GM21447 (cell line): Measurements from ENCODE around the gene BLVRA.
A peak's percentile ranks its signal among the peaks of the same experiment; 100 is the strongest.

Experiments
- ATAC-seq: cut with Tn5 transposase; IDR thresholded peaks from one replicate; pipeline ENCODE4 v1.9.1; 2021; ENCODE audit not compliant: unreplicated experiment

BLVRA gene

DNA sequence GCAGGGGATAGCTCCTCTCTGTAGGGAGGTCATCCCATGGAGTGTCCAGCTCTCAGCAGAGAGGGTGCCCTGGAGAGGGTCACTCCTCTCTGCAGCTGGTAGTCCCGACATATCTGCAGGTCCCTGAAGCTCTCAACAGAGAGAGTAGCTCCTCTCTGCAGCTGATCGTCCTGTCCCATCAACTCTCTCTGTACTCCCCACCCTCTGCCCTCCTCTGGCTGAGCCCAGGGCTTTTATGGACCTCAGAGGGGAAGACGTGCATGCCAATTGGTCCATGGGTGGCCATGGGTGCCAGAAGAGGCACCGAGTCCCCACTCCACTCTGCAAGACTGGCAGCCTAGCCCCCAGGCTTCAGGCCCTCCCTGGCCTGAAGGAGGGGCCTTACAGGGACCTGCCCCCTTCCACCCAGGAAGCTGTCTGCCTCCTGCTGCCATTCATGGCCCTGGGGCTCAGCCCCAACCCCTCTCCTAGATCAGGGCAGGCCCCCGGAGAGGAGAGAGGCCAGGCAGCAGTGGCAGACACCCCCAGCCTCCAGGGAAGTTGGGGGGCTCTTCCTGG lies 9.0 kb upstream of the BLVRA start:
- ATAC-seq = no peak

DNA sequence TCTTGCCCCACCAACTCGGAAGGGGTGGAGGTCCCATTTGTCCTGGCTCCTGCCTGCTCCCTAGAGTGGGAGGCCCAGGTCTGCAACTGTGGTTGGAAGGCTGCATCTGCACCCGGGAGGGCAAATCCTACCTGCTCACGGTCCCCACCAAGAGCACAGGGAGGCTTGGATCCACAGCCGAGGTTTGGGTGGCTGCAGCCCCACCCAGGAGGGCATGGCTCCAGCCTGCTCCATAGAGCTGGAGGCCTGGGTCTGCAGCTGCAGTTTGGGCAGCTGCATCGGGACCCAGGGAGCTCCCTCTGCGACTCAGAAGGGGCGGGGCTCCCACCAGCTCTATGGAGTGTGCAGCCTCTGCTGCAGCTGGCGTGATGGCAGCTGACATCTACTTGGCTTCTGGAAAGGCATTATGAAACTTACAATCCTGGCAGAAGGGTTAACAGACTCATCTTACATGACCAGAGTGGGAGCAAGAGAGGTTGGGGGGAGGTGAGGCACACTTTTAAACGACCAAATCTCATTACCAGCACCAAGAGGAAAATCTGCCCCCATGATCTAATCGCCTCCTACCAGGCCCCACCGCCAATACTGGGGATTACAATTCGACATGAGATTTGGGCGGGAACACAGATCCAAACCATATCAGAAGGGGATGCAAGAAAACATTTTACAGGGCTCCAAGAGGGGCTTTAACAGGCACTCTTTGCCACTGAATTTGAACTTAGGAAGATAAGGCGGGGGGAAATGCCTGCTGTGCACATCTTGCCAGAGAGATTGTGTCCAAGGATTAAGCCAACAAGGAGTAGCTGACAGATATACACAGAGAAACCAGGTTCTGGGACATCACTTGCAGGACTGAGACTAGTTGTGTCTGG lies 8.2 kb upstream of the BLVRA start:
- ATAC-seq = no peak

DNA sequence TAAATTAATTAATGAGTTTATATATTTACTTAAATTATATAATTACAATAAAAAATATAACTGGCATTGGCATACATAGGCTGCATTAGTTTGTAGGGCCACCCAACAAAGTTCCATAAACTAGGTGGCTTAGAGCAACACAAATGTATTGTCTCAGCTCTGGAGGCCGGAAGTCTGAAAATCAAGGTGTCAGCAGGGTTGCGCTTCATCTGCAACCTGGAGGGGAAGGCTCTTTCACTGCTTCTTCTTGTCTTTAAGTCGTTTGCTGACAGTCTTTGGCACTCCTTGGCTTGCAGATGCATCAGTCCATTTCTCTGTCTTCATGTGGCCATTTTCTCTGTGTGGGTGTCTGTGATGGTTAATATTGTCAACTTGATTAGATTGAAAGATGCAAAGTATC lies 6.1 kb upstream of the BLVRA start:
- no peak for ATAC-seq

DNA sequence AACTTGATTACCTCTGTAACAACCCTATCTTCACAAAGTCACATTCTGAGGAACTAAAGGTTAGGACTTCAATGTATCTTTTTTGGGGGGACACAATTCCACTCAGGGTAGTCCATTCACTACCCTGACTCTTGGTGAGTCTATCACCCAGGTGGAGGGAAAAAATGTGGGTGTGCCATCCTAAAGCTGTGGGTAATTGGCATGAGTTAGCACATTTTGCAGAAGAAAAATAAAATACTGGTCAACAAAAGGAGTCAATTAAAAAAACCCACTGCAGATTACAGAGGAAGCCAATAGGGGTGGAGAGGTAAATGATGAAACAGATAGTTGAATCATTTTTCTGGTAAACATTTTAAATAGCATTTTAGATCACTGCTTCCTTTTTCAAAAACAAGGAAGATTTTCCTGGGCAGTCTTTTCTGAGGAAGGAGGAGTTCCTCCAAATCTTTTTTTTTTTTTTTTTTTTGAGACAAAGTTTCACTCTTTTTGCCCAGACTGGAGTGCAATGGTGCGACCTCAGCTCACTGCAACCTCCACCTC lies 5.1 kb upstream of the BLVRA start:
- ATAC-seq = no peak

DNA sequence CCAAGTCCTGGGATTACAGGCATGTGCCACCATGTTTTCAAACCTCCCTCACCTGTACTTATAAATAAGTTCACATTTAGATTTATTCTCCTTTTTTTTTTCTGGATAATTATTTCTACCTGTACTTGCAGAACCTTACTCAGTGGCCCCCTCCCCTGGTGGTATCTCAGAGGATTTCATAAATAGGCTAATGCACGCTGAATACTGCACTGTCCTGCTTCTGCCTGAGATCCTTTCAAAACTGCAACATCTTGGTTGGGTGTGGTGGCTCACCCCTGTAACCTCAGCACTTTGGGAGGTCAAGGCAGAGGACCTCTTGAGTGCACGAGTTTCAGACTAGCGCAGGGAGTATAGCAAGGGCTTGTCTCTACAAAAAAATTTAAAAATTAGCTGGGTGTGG lies 4.6 kb upstream of the BLVRA start:
- ATAC-seq = no peak

DNA sequence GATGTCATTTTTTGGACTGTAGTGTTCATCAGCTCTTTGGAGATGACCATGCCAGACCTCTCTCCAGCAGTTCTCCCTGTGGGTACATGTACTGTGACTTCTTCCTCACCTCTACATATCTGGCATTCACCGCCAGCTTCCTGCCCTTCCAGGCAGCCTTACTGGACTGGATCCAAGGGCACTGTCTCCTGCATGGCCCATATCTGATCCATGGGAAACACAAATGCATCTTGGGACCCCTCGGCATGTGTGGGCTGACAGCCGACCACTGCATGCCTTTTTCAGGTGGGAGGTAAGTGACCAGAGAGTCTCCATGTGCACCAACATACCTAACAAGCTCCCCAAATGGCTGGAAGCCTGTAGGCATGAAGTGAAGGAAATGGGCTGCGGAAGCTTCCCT lies 3.9 kb upstream of the BLVRA start:
- no peak for ATAC-seq

DNA sequence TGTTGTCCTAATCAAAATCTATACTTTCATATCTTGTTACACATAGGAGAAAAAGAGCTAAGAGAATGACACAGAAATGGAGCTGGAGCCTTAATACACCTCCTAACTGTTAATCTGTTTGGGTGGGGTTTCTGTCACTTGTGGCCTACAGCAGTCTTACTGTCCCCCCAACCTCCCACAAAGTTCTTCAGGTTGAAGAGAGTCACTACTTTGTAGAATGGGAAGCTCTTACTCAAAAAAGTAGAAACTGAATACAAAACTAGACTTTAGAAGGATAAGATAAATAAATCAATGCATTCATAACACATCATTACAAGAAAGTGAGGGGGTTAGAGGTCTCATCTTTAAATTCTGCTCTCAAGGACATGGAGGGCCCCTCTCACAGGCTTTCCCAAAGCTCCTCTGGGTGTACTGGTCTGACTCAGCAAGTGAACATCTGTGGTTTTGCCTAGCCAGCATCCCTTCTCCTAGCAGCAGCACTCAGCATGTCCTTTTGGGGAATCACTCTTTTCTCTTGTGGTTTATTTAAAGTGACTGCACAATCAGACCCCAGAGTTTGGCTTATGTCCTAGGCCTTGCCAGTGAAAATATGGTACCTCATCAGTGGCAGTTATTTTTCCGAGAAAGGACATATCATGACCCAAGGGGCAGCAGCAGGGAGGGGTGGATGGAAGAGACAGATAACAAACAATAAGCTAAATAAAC lies 2.0 kb upstream of the BLVRA start:
- ATAC-seq = peak; percentile 45

DNA sequence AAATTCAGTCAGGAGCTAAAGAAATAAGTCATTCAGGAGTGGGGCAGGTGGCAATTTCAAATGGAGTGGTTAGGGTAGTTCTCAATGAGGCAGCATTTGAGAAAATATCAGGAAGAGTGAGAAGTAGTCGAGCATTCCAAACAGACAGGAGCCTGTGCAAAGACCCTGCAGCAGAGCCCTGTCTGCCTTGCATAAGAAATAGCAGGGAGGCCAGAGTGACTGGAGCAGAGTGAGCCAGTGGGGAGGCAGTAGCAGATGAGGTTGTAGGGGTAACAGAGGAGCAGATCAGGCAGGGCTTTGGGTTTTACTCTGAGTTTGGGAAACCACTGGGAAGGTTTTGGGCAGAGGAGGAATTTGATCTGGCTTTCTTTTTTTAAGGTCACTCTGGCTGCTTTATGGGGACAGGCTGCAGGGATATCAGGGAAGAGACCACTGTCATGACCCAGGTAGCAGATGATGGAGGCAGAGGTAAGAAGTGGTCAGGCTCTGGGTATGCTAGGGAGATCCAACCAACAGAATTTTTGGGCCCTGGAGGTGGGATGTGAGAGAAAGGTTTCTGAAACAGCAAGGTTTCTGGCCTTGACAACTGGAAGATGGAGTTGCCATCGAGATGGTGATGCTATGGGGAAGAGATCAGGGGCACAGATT lies 1.3 kb upstream of the BLVRA start:
- no peak for ATAC-seq

DNA sequence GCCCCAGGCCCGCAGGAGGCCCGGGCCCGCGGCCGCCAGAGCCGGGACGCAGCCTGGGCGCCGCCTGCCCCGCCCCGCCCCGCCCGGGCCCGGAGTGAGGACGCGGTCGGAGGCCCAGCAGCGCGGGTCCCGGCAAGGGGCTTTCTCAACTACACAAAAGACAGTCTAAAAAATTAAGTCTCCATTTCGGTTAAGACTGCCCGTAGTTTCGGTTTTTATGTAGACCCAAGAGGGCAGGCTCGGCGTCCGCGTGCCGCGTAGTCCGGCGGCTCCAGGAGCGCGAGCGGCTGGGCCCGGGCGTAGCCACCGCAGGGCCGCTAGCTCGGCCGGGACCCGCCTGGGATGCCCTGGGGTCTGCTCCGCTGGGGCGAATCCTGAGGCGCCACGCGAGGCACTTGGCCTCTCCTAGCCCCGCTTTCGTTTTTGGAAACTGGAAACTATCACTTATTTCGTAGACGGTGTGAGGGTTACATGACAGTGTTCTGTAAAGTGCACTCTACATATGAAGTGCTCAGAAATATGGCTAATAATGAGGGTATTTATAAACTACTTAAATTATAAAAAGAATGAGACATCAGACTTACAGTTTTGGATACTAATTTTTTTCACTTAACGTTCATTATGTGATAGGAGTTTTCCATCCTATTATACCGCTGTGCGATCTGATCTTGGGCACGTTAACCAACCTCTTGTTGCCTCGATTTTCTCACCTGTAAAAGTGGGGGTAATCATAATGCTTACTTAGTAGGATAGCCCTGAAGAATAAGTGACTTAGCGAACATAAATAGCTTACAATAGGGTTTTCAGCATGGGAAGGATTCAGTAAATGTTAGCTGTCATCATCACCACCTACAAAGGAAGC lies 573 bp downstream of the BLVRA start:
- ATAC-seq = peak; percentile 42

DNA sequence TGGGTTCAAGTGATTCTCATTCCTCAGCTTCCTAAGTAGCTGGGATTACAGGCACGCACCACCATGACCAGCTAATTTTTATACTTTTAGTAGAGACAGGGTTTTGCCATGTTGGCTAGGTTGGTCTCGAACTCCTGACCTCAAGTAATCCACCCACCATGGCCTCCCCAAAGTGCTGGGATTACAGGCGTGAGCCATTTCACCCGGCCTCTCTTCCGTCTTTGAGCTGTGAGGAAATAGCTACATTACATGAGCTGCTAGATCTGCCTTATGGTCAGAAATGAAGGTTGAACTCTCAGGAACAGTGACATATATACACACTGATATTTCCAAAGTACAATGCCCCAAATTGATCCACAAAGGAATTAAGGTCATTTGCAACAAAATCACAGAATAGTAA lies 2.4 kb downstream of the BLVRA start:
- ATAC-seq = no peak

DNA sequence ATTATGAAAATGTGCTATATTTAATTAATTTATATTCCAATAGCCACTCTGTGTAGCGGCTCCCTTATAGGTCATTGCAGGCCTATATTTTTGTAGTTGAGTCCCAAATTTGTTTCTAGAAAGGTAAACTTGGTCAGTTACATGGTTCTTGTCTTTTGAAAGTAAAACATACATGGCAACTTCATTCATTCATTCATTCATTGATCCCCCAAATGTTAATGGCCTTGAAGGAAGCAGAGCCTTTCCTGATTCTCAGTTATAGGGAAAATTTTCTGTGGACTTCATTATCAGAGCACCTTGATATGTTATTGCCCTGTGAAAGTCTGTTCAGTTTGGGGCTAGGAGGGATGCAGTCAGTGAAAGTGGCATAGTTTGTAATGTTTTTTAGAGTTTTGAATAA lies 2.9 kb downstream of the BLVRA start:
- no peak for ATAC-seq

DNA sequence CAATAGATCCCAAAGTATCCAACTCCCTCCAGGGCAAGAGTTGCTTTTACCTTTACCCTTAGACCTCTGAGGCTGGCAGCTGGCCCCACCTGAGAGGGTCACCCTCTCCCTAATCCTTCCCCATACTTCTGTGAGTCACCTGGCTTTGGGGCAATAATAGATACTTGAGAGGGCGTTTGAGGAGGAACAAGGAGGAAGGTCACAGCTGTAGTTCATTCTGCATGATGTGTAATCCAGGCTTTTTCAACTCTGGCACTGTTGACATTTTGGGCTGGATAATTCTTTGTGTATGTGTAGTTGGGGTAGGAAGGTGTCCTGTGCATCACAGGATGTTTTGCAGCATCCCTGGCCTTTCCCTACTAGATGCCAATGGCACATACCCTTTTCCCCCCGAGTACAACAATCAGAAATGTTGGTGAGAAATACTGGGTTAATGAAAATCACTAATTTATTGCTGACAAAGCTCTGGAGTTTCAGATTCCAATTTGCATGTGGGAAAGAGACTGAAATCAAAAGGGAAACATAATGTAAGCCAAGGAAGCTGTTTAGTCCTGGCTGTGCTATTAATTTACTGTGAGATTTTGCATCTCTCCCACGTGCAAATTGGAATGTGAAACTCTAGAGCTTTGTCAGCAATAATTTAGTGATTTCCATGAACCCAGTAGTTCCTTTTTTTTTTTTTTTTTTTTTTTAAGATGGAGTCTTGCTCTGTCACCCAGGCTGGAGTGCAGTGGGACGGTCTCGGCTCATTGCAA lies 3.6 kb downstream of the BLVRA start:
- ATAC-seq = no peak

DNA sequence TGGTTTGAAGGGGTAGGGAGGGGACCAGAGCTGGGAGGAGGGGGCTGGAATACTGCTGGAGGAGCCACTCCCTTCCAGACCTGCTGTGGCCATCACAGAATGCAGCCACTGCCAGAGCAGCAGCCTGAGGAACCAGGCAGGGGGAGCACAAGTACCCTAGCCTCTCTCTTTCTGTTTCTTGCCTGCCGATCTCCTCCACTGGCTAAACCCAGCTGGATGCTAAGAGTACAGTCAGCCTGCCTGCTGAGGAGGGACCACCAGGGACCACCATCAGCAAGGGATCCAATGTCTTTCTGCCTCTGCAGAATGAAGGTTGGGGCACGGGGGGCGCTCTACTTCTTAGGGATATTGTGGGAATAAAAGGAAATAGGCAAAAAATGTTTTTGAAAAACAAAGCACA lies 4.7 kb downstream of the BLVRA start:
- no peak for ATAC-seq

DNA sequence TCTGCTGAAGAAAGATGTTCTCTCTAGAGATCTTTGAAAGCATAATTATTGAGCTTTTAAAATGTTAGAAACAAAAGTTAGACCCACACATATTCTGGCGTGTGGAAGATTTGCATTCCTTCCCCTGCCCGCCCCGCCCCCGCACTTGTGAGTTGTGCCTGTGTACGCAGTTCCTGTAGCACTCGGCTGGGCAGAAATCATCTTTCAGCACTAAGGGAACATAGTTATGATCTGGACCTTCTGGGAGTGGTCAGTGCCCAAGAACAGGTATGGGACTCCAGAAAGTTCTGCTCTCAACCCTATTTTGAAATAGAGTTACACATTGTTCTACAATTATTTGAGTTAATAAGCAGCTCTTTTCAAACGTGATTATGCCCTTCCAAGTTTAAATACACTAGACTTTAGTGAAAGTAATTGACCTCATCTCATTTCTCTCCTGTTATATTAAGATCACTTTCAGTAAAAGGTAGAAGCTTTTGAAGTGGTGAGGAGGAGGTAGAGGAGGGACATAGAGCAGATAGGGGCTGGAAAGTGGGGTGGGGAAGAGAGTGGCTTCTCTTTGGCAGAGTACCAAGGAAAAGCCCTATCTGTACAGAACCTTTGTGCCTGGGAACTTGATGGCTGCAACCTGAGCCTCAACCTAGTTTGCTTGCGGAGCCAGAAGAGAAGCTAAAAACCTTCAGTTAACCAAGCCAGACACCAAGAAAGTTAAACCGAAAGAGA lies 5.7 kb downstream of the BLVRA start:
- ATAC-seq = peak; percentile 60

DNA sequence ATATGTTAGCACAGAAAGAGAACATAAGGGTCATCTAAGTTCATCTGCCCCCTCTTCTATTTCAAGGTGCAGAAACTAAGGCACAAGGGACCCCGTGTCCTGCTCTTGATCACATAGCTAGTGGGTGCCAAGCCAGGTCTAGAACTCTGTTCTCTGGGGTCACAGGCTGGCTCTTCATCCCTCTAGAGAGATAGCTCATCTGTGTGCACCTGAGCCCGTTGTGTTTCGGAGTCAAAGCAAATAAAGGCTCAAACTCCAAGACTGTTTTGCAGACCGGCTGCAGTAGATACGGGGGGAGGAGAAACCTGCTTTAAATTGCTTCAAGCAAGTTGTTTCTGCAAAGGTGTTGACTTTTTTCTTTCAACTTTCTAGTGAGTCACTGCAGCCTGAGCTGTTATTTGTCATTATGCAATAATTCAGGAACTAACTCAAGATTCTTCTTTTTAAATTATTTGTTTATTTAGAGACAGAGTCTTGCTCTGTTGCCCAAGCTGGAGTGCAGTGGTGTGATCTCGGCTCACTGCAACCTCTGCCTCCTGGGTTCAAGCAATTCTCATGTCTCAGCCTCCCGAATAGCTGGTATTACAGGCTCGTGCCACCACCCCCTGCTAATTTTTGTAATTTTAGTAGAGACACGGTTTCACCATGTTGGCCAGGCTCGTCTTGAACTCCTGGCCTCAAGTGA lies 6.5 kb downstream of the BLVRA start:
- no peak for ATAC-seq

DNA sequence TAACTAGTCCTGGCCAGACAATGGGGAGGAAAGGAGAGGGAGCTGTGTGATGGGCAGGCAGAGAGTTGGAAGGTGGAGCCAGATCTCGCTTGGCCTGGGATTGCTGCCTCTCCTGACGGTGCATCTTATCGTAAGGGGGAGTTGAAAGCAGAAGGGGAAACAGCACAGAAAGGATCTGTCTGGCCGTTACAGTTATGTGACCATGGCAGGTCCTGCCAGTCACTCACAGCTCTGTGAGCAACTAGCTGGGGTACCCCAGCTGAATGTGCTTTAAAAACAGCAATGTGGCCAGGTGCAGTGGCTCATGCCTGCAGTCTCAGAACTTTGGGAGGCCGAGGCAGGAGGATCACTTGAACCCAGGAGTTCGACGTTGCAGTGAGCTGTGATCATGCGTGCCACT lies 8.1 kb downstream of the BLVRA start:
- ATAC-seq = no peak

DNA sequence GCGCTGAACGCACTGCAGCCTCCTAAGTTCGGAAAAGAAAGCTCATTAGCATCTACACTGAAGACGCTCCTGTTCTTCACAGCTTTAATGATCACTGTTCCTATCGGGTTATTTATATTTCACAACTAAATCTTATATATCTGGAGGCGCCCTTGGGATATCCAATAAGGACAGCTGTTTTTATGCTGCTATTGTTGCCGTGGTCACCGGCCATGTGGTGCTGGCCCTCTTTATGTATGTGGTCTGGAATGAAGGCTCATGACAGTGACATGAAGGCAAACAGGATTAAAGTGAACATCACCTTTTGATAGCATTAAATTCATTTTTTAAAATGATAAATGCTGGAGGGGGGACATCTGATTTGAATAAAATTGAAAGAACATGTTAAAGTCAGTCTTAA lies 8.8 kb downstream of the BLVRA start:
- no peak for ATAC-seq

DNA sequence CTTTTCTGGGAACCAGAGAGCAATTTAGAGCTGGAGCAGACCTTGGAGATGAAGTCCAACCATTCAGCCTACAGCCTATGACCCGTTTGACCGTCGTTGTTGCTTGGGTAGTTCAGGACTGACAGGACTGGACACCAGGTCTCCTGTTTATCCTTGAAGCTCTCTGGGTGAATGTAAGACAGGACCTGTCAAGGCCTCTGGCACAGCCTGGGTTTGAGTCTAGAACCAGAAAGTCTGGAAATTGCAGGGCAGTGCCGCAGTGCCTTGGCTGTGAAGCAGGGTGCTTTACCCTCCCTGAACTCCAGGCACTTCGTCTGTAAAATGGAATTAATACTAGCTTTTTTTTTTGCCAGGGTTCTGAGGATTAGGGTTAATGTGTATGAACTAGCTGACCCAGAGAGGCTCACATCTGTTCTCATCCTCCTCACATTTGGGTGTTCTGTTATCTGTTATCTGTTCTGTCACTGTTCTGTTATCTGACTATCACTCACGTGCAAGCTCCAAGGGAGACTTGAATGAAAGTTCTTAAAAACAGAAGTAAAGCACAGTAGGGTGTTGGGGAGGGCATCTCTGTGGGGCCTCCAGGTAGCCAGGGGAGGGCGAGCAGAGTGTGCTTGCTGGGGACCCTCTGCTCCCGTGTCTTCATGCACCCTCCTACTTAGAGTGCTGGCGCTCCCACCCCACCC lies 9.9 kb downstream of the BLVRA start:
- ATAC-seq = no peak
